Right lobe of liver (tissue), 4 donors: ENCODE measurements around the gene CCM2.

Source experiments
- CTCF ChIP-seq, 4 donors: fragments of 200-600 bp in 3 of 4; fragments of 450-650 bp in 1 of 4; IDR thresholded peaks; one replicate each; pipeline versions ENCODE4 v1.5.1 to v1.8.0; 2016 to 2022; ENCODE audit warnings: antibody characterized with exemption in 4 of 4, mild to moderate bottlenecking in 2 of 4
- POLR2A ChIP-seq: fragments of 450-650 bp; IDR thresholded peaks from one replicate; pipeline ENCODE4 v1.6.1; 2017; ENCODE audit warnings: antibody characterized with exemption, mild to moderate bottlenecking
- donor health status: DM: no; HTN: no; CAD: no.
- donor health status: DM: no; HTN: no; CAD: no.
- donor health status: DM: no; HTN: yes; CAD: no.

DNA sequence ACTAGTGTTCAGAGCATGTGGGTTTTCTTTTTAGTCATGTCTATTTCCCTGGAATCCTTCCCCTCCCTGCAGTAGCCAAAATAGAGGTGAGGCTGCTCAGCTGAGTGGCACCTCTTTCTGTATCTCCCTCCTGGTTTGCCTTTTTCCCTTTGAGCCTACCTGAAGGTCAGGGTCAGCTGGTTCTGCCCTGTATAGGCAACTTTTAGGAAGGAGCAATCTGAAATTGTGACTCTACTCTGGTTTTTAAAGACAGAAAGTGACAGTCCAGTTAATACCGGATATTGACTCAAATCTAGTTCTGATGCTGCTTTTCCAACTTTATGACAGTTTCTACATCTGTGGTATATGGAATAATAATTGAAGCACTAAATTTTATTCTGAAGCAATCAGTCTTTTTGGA is 26.0 kb downstream of the CCM2 start:
- TF ChIP-seq CTCF (IDR thresholded peaks at IDR 0.05) (no peak), POLR2A (no peak)
